Osteoblast (primary cell): ENCODE data around the gene CUX1. TPM values are rescaled to one million over a fixed set of nuclear protein-coding genes. Genes with fewer than 3 reads are reported as not detected.

ENCODE experiments used
- DNase-seq: peaks from one replicate; pipeline ENCODE4 v3.0.0; 2011; ENCODE audit warnings: low spot score, mixed read lengths; ENCODE audit not compliant: insufficient read length; ENCODE audit errors: missing footprints
- H2AFZ ChIP-seq: 2 replicates; pipeline ENCODE4 v1.6.0; 2011; ENCODE audit warnings: mild to moderate bottlenecking, low read length
- H3K27ac ChIP-seq: 2 replicates; pipeline ENCODE4 v1.5.1; 2011; ENCODE audit warnings: mild to moderate bottlenecking, low read depth, low read length, moderate library complexity
- H3K27me3 ChIP-seq: 2 replicates; pipeline ENCODE4 v1.6.0; 2012; ENCODE audit warnings: mild to moderate bottlenecking, control low read depth, inconsistent platforms, low read length, moderate library complexity; ENCODE audit not compliant: insufficient read depth
- H3K36me3 ChIP-seq: 2 replicates; pipeline ENCODE4 v1.5.1; 2011; ENCODE audit warnings: mild to moderate bottlenecking, low read length, control low read depth, moderate library complexity; ENCODE audit not compliant: insufficient read depth
- H3K4me1 ChIP-seq: 2 replicates; pipeline ENCODE4 v1.5.1; 2011; ENCODE audit warnings: mild to moderate bottlenecking, low read length, control low read depth, moderate library complexity; ENCODE audit not compliant: insufficient read depth
- H3K4me2 ChIP-seq: 2 replicates; pipeline ENCODE4 v1.6.0; 2011; ENCODE audit warnings: mild to moderate bottlenecking, low read length; ENCODE audit not compliant: insufficient read depth
- H3K4me3 ChIP-seq: fragments of 200-600 bp; sonication (generic); 3 replicates; pipeline ENCODE4 v1.5.1; 2012; ENCODE audit warnings: mild to moderate bottlenecking, low read length, inconsistent platforms; ENCODE audit not compliant: insufficient read depth
- H3K79me2 ChIP-seq: 2 replicates; pipeline ENCODE4 v1.6.0; 2012; ENCODE audit warnings: mild to moderate bottlenecking, low read length, control low read depth, inconsistent platforms; ENCODE audit not compliant: insufficient read depth
- H3K9me3 ChIP-seq: 2 replicates; pipeline ENCODE4 v1.5.1; 2011; ENCODE audit warnings: low read depth, low read length, control low read depth
- H4K20me1 ChIP-seq: 2 replicates; pipeline ENCODE4 v1.6.0; 2012; ENCODE audit warnings: mild to moderate bottlenecking, low read length, control low read depth; ENCODE audit not compliant: insufficient read depth
- CTCF ChIP-seq: IDR thresholded peaks from 2 replicates; pipeline ENCODE4 v1.5.1; 2011; ENCODE audit warnings: mild to moderate bottlenecking, low read depth, low read length, moderate library complexity; ENCODE audit errors: extremely low read depth
- total RNA-seq: library from RNA; depleted of rRNA; stranded (reverse); fragments of >200 nt; gene quantifications from 2 replicates; pipeline ENCODE4 v1.2.3, GENCODE V29; 2012

Gene CUX1
- total RNA-seq, 1 donor: 41.6 TPM

GRCh38 chr7:101951757-101952156 lies 134.3 kb downstream of the CUX1 start:
- no peak overlapping the region for H3K4me3 ChIP-seq
- no peaks in the 10 kb centered on the region for H3K9me3 ChIP-seq
- no peaks in the 10 kb centered on the region for H3K27me3 ChIP-seq
- H2AFZ ChIP-seq: no peak overlapping the region
- no peak overlapping the region for H3K27ac ChIP-seq
- H4K20me1 ChIP-seq: peaks cover 8% of the 10 kb centered on the region
- peaks cover 32% of the 10 kb centered on the region for H3K79me2 ChIP-seq
- DNase-seq: no peak
- no peaks in the 10 kb centered on the region for H3K36me3 ChIP-seq
- H3K4me2 ChIP-seq: no peak overlapping the region
- H3K4me1 ChIP-seq: peaks cover 28% of the 10 kb centered on the region
- TF ChIP-seq CTCF: no peak

GRCh38 chr7:101952355-101953247 lies 135.2 kb downstream of the CUX1 start:
- H2AFZ ChIP-seq: no peak overlapping the region

GRCh38 chr7:101953248-101953819 lies 135.9 kb downstream of the CUX1 start:
- Histone ChIP-seq H3K4me3 (peak overlapping the region; percentile 24), H3K27me3 (no peaks in the 10 kb centered on the region), H3K27ac (peak overlapping the region; percentile 97), H2AFZ (peak overlapping the region; percentile 28), H3K79me2 (peaks cover 34% of the 10 kb centered on the region), H4K20me1 (peaks cover 5% of the 10 kb centered on the region), H3K36me3 (no peaks in the 10 kb centered on the region), H3K9me3 (no peaks in the 10 kb centered on the region), H3K4me1 (peaks cover 28% of the 10 kb centered on the region), H3K4me2 (peak overlapping the region; percentile 78)
- no peak for DNase-seq
- no peak for TF ChIP-seq CTCF

More at GRCh38 chr7:101952355-101953247, 135.2 kb downstream of the CUX1 start:
- H3K27ac ChIP-seq: peak overlapping the region; percentile 97
- no peak for TF ChIP-seq CTCF
- no peaks in the 10 kb centered on the region for H3K27me3 ChIP-seq
- H3K4me3 ChIP-seq: no peak overlapping the region
- H3K4me1 ChIP-seq: peaks cover 28% of the 10 kb centered on the region
- H3K36me3 ChIP-seq: no peaks in the 10 kb centered on the region
- peak; percentile 92 for DNase-seq
- H3K79me2 ChIP-seq: peaks cover 32% of the 10 kb centered on the region
- H4K20me1 ChIP-seq: peaks cover 8% of the 10 kb centered on the region
- H3K9me3 ChIP-seq: no peaks in the 10 kb centered on the region
- H3K4me2 ChIP-seq: peak overlapping the region; percentile 78

GRCh38 chr7:101954499-101954898 lies 137.1 kb downstream of the CUX1 start:
- Histone ChIP-seq H3K27me3 (no peaks in the 10 kb centered on the region), H3K79me2 (peaks cover 34% of the 10 kb centered on the region), H4K20me1 (peaks cover 13% of the 10 kb centered on the region), H3K27ac (peak overlapping the region; percentile 97), H2AFZ (no peak overlapping the region), H3K4me1 (peaks cover 28% of the 10 kb centered on the region), H3K4me2 (no peak overlapping the region), H3K4me3 (no peak overlapping the region), H3K9me3 (no peaks in the 10 kb centered on the region), H3K36me3 (no peaks in the 10 kb centered on the region)
- DNase-seq: no peak
- no peak for TF ChIP-seq CTCF
